ENCODE measurements around the gene ABCA7. TPM values are rescaled to one million over a fixed set of nuclear protein-coding genes. Genes with fewer than 3 reads are reported as not detected.
A peak's percentile ranks its signal among the peaks of the same experiment; 100 is the strongest.

ABCA7 gene
- total and polyA plus RNA-seq, 2 of the 13 experiments (the other 11 are each of a cell fraction or from before 2014, with no cell fraction given), result 4.4 to 32.4 TPM

- TF ChIP-seq ZNF34 (CRISPR knock-in tag; IDR thresholded peaks at IDR 0.05; ENCODE audit: borderline replicate concordance) (no peak), ISX (CRISPR knock-in tag; conservative IDR thresholded peaks at IDR 0.05) (no peak), FOXP1 (IDR thresholded peaks at IDR 0.05) (no peak), FOXP1 (CRISPR knock-in tag; IDR thresholded peaks at IDR 0.05) (no peak), MED13 (CRISPR knock-in tag; IDR thresholded peaks at IDR 0.05) (no peak; the same call in 1 of the 2 replicates), PHF21A (CRISPR knock-in tag; IDR thresholded peaks at IDR 0.05) (0 out of 2 replicates have a peak, but pooled peaks have one; percentile 32), ZFP90 (CRISPR knock-in tag; IDR thresholded peaks at IDR 0.05; ENCODE audit: borderline replicate concordance) (peak; percentile 88), ZBTB7B (CRISPR knock-in tag; IDR thresholded peaks at IDR 0.05) (no peak), SAFB2 (CRISPR knock-in tag; IDR thresholded peaks at IDR 0.05; ENCODE audit: borderline replicate concordance, low read depth) (no peak), RELA (CRISPR knock-in tag; IDR thresholded peaks at IDR 0.05) (no peak), ZNF510 (CRISPR knock-in tag; IDR thresholded peaks at IDR 0.05; ENCODE audit: low read depth) (no peak), ZNF124 (CRISPR knock-in tag; IDR thresholded peaks at IDR 0.05) (no peak), NONO (IDR thresholded peaks at IDR 0.05) (no peak), NONO (CRISPR knock-in tag; conservative IDR thresholded peaks at IDR 0.05) (peak; percentile 62; the same call in 1 of the 2 replicates), ZNF761 (CRISPR knock-in tag; conservative IDR thresholded peaks at IDR 0.05) (no peak), HDAC1 (CRISPR knock-in tag; IDR thresholded peaks at IDR 0.05) (peak; percentile 76), PRPF4 (IDR thresholded peaks at IDR 0.05; ENCODE audit: low read depth, low read length, poor library complexity, severe bottlenecking) (no peak), NCOA1 (CRISPR knock-in tag; IDR thresholded peaks at IDR 0.05) (no peak), GTF3A (CRISPR knock-in tag; conservative IDR thresholded peaks at IDR 0.05) (no peak), LCORL (IDR thresholded peaks at IDR 0.05) (no peak), LCORL (CRISPR knock-in tag; IDR thresholded peaks at IDR 0.05) (peak; percentile 51), KMT2A (CRISPR knock-in tag; IDR thresholded peaks at IDR 0.05) (no peak), KDM3A (CRISPR knock-in tag; IDR thresholded peaks at IDR 0.05; ENCODE audit: low read depth) (no peak), RORA (CRISPR knock-in tag; IDR thresholded peaks at IDR 0.05) (no peak), STAG1 (CRISPR knock-in tag; IDR thresholded peaks at IDR 0.05) (no peak), ZNF709 (CRISPR knock-in tag; IDR thresholded peaks at IDR 0.05) (peak; percentile 75; the same call in 1 of the 2 replicates), TBX3 (IDR thresholded peaks at IDR 0.05; ENCODE audit: borderline replicate concordance) (peak; percentile 49; the same call in 1 of the 2 replicates), SP5 (CRISPR knock-in tag; IDR thresholded peaks at IDR 0.05; ENCODE audit: borderline replicate concordance, low read depth) (peak; percentile 50; the same call in 1 of the 2 replicates)
- TF ChIP-seq, protein P1, sequence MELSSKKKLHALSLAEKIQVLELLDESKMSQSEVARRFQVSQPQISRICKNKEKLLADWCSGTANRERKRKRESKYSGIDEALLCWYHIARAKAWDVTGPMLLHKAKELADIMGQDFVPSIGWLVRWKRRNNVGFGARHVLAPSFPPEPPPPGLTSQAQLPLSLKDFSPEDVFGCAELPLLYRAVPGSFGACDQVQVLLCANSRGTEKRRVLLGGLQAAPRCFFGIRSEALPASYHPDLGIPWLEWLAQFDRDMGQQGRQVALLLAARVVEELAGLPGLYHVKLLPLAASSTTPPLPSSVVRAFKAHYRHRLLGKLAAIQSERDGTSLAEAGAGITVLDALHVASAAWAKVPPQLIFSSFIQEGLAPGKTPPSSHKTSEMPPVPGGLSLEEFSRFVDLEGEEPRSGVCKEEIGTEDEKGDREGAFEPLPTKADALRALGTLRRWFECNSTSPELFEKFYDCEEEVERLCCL (CRISPR knock-in tag; IDR thresholded peaks at IDR 0.05; ENCODE audit: borderline replicate concordance), result no peak; the same call in 1 of the 2 replicates
- TF ChIP-seq, protein P2, sequence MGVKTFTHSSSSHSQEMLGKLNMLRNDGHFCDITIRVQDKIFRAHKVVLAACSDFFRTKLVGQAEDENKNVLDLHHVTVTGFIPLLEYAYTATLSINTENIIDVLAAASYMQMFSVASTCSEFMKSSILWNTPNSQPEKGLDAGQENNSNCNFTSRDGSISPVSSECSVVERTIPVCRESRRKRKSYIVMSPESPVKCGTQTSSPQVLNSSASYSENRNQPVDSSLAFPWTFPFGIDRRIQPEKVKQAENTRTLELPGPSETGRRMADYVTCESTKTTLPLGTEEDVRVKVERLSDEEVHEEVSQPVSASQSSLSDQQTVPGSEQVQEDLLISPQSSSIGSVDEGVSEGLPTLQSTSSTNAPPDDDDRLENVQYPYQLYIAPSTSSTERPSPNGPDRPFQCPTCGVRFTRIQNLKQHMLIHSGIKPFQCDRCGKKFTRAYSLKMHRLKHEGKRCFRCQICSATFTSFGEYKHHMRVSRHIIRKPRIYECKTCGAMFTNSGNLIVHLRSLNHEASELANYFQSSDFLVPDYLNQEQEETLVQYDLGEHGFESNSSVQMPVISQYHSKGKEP (CRISPR knock-in tag; IDR thresholded peaks at IDR 0.05), result no peak
These were observed 6.3 kb downstream of the ABCA7 start (continued) for GRCh38 chr19:1046117-1046626.

Data from HepG2 (cell line).